Heart left ventricle (tissue), 16 donors: ENCODE data around the gene CEACAM21. TPM values are rescaled to one million over a fixed set of nuclear protein-coding genes. Genes with fewer than 3 reads are reported as not detected.

Source experiments
- ATAC-seq, 4 donors: fragments of 200-7000 bp; cut with Tn5 transposase; one replicate each; pipeline ENCODE4 v1.9.1; 2020 to 2022; ENCODE audit warnings: moderate library complexity in 4 of 4, mild to moderate bottlenecking in 3 of 4, moderate number of reproducible peaks in 1 of 4
- DNase-seq, 5 donors: peaks; one replicate each; pipeline ENCODE4 v3.0.0-alpha.2; 2020
- H3K27ac ChIP-seq, 12 donors: fragments of 200-600 bp; sonication (generic) in 4 of 12; one replicate each; pipeline versions ENCODE4 v1.5.0 to v1.8.0; 2016 to 2022; ENCODE audit warnings: mild to moderate bottlenecking in 2 of 12
- H3K27me3 ChIP-seq, 9 donors: fragments of 200-600 bp; sonication (generic) in 2 of 9; one replicate each; pipeline versions ENCODE4 v1.5.1 to v1.8.0; 2016 to 2022; ENCODE audit warnings: mild to moderate bottlenecking in 3 of 9
- H3K36me3 ChIP-seq, 9 donors: fragments of 200-600 bp; sonication (generic) in 2 of 9; one replicate each; pipeline versions ENCODE4 v1.5.0 to v1.8.0; 2018 to 2022; ENCODE audit warnings: mild to moderate bottlenecking in 2 of 9
- H3K4me1 ChIP-seq, 12 donors: fragments of 200-600 bp; sonication (generic) in 4 of 12; one replicate each; pipeline versions ENCODE4 v1.5.0 to v1.8.0; 2016 to 2022; ENCODE audit warnings: mild to moderate bottlenecking in 3 of 12
- H3K4me3 ChIP-seq, 12 donors: fragments of 200-600 bp; sonication (generic) in 4 of 12; one replicate each; pipeline versions ENCODE4 v1.5.0 to v1.8.0; 2017 to 2022; ENCODE audit warnings: mild to moderate bottlenecking in 9 of 12, moderate library complexity in 4 of 12
- H3K9me3 ChIP-seq, 12 donors: fragments of 200-600 bp; sonication (generic) in 4 of 12; one replicate each; pipeline versions ENCODE4 v1.5.0 to v1.8.0; 2016 to 2022; ENCODE audit warnings: mild to moderate bottlenecking in 1 of 12
- POLR2A ChIP-seq, 2 donors: fragments of 450-650 bp; IDR thresholded peaks; one replicate each; pipeline ENCODE4 v1.6.1; 2017; ENCODE audit warnings: antibody characterized with exemption in 2 of 2, mild to moderate bottlenecking in 2 of 2, moderate library complexity in 2 of 2
- WGBS, 4 donors: extraction: QIAGEN DNeasy Blood & Tissue Kit in 2 of 4; methylation state at CpG; one replicate each; pipeline versions ENCODE4 v1.1.5 to v1.1.7; 2013 to 2018; 5-methylcytosine and 5-hydroxymethylcytosine counted together
- intact Hi-C, 10 donors: fragments of 100-400 bp; cut with DNase I; formaldehyde crosslinking; loops; one replicate each; pipeline versions ENCODE4 v1.11.1 to v1.14.2; 2022
- polyA plus RNA-seq, 2 donors: library from polyadenylated mRNA; stranded (reverse); fragments of 200-250 nt; gene quantifications; one replicate each; pipeline ENCODE4 v1.2.3, GENCODE V29; 2013
- total RNA-seq, 9 donors: library from RNA; depleted of rRNA in 2 of 9; stranded (reverse); fragments of >200 nt in 2 of 9; fragmentation: NEBNext Ultra II Directional in 3 of 9; extraction: Animal tissue kit (Norgen Biotek cat#: 25700) in 3 of 9; gene quantifications; one replicate each; pipeline versions ENCODE4 v1.1.0 to v1.2.4, GENCODE V29; 2016 to 2023
- TF ChIP-seq, protein P1 (sequence below), 12 donors: fragments of 200-600 bp; sonication (generic) in 4 of 12; IDR thresholded peaks; one replicate each; pipeline versions ENCODE4 v1.5.0 to v1.8.0; 2018 to 2022; ENCODE audit warnings: antibody characterized with exemption in 12 of 12, mild to moderate bottlenecking in 5 of 12
- donor health status: ischemic (EF 13 %, LVEDD 7.1; RV severe dilation, severe dysfunction).
- donor health status: healthy with polysubstance abuse.
- donor health status: DM: no; HTN: yes; CAD: no.
- donor health status: DM: no; HTN: no; CAD: no.
- donor health status: ischemic (EF 25% LVEDD 6.9; RV normal size, moderate dysfunction).
- donor health status: ischemic (EF 25% LVEDD 5.7; RV mildly dilated, moderate dysfunction).
- donor health status: healthy.
- donor health status: DM: yes; HTN: yes; CAD: no.
- donor health status: ischemic (EF 35%, LVEDD 5.7; RV mildly dilated, moderate dysfunction).
- donor health status: nonischemic (EF 11% LVEDD 7.7; RV severe dilation, severe dysfunction).
- donor health status: DM: yes; HTN: yes; CAD: no.
- donor health status: PGD.
- donor health status: ischemic (EF 29% LVEDD 5.4; RV normal size, mild dysfunction).
- donor health status: nonischemic (EF 23%, LVEDD 6.1; RV moderate dilation, normal function).

The CEACAM21 gene
- total and polyA plus RNA-seq, 11 donors: 0.27 to 5.7 (median 0.56) TPM; not detected in 2

DNA sequence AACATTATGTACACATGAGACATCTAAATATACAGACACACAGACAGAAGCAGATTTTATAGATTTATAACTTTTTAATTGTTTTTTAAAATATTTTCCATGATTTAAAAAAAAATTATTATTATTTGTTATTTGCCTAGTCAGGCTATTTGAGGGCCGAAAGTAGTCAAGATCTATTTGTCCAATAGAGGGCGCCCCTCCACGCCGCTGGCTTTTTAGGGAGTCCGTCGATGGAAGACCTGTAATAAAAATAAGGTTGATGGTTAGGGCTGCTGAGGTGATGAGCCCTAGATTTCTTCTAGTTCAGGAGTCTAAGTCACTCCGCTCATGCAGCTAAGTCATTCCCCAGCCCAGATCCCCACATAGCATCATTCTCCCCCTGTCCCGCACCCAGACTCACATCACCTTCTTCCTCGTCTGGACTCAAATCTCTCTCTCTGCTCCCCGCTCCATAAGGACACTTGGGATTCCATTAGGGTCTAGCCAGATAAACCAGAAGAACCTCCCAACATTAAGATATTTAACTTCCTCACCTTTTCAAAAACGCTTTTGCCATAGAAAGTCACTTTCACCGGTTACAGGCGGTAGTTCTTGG is 33.9 kb upstream of the CEACAM21 start:
- H3K4me3 ChIP-seq: no peak overlapping the region
- DNase-seq (peak in 4 of 5 donors; percentile 47 to 83 (median 53)), ATAC-seq (no peak)
- intact Hi-C loops: loop anchor here in 5 of 10 donors (1.0 to 10.0 kb wide), 4 partner anchors 21 to 217 kb away; partner anchors contain the start of gene ERICH4 (in 1 of the 5)
- peaks cover 0 to 30% (median 3%) of the 10 kb centered on the region in 12 donors for H3K4me1 ChIP-seq
- H3K27ac ChIP-seq: no peak overlapping the region
- 48 to 50% (median 49%) methylated on average over 13 of the region's 13 CpGs for WGBS, 4 donors
- peaks cover 0 to 14% (median 0%) of the 10 kb centered on the region in 9 donors for H3K27me3 ChIP-seq
- no peak for TF ChIP-seq POLR2A (IDR thresholded peaks at IDR 0.05)
- TF ChIP-seq, protein P1, sequence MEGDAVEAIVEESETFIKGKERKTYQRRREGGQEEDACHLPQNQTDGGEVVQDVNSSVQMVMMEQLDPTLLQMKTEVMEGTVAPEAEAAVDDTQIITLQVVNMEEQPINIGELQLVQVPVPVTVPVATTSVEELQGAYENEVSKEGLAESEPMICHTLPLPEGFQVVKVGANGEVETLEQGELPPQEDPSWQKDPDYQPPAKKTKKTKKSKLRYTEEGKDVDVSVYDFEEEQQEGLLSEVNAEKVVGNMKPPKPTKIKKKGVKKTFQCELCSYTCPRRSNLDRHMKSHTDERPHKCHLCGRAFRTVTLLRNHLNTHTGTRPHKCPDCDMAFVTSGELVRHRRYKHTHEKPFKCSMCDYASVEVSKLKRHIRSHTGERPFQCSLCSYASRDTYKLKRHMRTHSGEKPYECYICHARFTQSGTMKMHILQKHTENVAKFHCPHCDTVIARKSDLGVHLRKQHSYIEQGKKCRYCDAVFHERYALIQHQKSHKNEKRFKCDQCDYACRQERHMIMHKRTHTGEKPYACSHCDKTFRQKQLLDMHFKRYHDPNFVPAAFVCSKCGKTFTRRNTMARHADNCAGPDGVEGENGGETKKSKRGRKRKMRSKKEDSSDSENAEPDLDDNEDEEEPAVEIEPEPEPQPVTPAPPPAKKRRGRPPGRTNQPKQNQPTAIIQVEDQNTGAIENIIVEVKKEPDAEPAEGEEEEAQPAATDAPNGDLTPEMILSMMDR (IDR thresholded peaks at IDR 0.05): peak; percentile 44 to 78 (median 64)
- H3K36me3 ChIP-seq: no peaks in the 10 kb centered on the region
- peaks cover 0 to 5% (median 0%) of the 10 kb centered on the region in 12 donors for H3K9me3 ChIP-seq

DNA sequence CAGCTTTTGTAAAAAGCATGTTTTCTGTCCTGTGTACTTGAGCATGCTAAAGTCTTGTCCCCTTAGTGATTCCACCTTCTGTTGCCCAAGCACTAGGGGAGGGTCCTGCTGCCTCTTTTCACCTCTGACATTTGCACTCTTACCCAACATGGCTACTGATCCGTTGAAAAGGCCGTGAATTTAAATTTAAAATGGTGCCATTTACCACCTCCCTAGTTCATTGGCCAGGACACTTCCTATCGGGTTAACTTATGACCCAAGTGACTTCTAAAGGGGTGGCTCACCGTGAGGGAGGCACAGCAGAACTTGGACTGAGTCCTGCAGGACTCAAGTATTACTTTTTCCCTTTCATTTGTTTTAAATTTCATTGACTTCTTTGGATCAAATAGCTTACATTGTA is 33.3 kb upstream of the CEACAM21 start:
- TF ChIP-seq POLR2A (IDR thresholded peaks at IDR 0.05): no peak
- TF ChIP-seq, protein P1 (IDR thresholded peaks at IDR 0.05): no peak
- H3K4me1 ChIP-seq: peaks cover 0 to 36% (median 3%) of the 10 kb centered on the region in 12 donors
- peaks cover 0 to 5% (median 0%) of the 10 kb centered on the region in 12 donors for H3K9me3 ChIP-seq
- no peak overlapping the region for H3K4me3 ChIP-seq
- intact Hi-C loops: loop anchor here in 5 of 10 donors (1.0 to 10.0 kb wide), 4 partner anchors 20 to 218 kb away; partner anchors contain the start of gene ERICH4 (in 1 of the 5)
- ATAC-seq (no peak), DNase-seq (no peak)
- 65 to 85% (median 81%) methylated on average over 4 of the region's 4 CpGs for WGBS, 4 donors
- no peaks in the 10 kb centered on the region for H3K36me3 ChIP-seq
- no peak overlapping the region for H3K27ac ChIP-seq
- H3K27me3 ChIP-seq: peaks cover 0 to 14% (median 0%) of the 10 kb centered on the region in 9 donors

GRCh38 chr19:41543582-41543981 is 32.4 kb upstream of the CEACAM21 start:
- Histone ChIP-seq H3K27me3 (peaks cover 0 to 20% (median 0%) of the 10 kb centered on the region in 9 donors), H3K27ac (peak overlapping the region in 1 of 12 donors; percentile 30)
- DNase-seq: no peak

DNA sequence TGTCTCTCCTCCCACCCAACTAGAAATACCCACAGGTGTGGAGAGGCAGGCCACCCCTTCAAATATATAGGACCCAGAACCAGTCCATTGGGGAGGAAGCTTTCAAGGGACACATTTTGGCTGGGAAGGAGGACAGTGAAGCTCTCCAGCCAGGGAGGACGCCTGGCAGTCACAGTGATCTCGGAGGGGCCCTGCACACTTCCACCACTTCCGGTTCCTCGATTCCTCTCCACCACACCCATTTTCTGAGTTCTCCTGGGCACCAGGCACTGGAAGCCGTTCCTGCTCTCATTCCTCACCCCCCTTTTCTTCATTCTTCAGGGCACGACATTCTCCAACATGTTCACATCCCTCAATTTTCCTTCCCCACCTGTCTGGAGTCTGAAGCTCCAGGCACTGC is 30.4 kb upstream of the CEACAM21 start:
- WGBS, 4 donors: 46 to 58% (median 52%) methylated on average over 6 of the region's 6 CpGs
- TF ChIP-seq, protein P1 (IDR thresholded peaks at IDR 0.05): no peak
- TF ChIP-seq POLR2A (IDR thresholded peaks at IDR 0.05): no peak
- no peak for ATAC-seq
- Histone ChIP-seq H3K4me1 (peaks cover 0 to 65% (median 7%) of the 10 kb centered on the region in 12 donors), H3K27me3 (peaks cover 0 to 23% (median 0%) of the 10 kb centered on the region in 9 donors), H3K4me3 (peak overlapping the region in 1 of 12 donors; percentile 32), H3K27ac (peak overlapping the region in 2 of 12 donors; percentile 50 to 84), H3K36me3 (no peaks in the 10 kb centered on the region), H3K9me3 (no peaks in the 10 kb centered on the region)
- no peak for DNase-seq
- intact Hi-C loops: loop anchor here in 2 of 10 donors (10.0 kb wide), 2 partner anchors 101 to 221 kb away; partner anchors contain the start of gene ERICH4 (in 1 of the 2)

More at GRCh38 chr19:41543582-41543981, 32.4 kb upstream of the CEACAM21 start:
- Histone ChIP-seq H3K4me3 (no peak overlapping the region), H3K9me3 (no peaks in the 10 kb centered on the region), H3K4me1 (peaks cover 0 to 45% (median 4%) of the 10 kb centered on the region in 12 donors), H3K36me3 (no peaks in the 10 kb centered on the region)
- TF ChIP-seq, protein P1 (IDR thresholded peaks at IDR 0.05): no peak
- no peak for TF ChIP-seq POLR2A (IDR thresholded peaks at IDR 0.05)
- no peak for ATAC-seq
- intact Hi-C loops: loop anchor here in 4 of 10 donors (2.0 to 10.0 kb wide), 3 partner anchors 19 to 219 kb away; partner anchors contain the start of gene ERICH4 (in 1 of the 4)
- 84 to 91% (median 89%) methylated on average over 2 of the region's 2 CpGs for WGBS, 4 donors
